Activated T-cell treated with anti-CD3 and anti-CD28 coated beads, Interleukin-2, amount 50 U/mL, for 1 hour (primary cell): ENCODE data around the gene MB.
"Not testable (repeated sequence)": the region's sequence is repeated elsewhere in the genome, so short reads cannot be mapped to it uniquely, and the experiment has no call there.

ENCODE experiments used
- DNase-seq: peaks from one replicate; pipeline ENCODE4 v3.0.0-alpha.2; 2020

MB gene

GRCh38 chr22:35617137-35617755, at the start of gene MB:
TSS of gene MB (minus strand) at chr22:35617329. CDS start at chr22:35617257, 72 bp downstream.
- no peak for DNase-seq

- DNase-seq: not testable (repeated sequence)
Measured at GRCh38 chr22:35666699-35667098, 49.6 kb upstream of the MB start.

GRCh38 chr22:35664955-35665587, 47.9 kb upstream of the MB start:
- no peak for DNase-seq

GRCh38 chr22:35663371-35663770, 46.2 kb upstream of the MB start:
- no peak for DNase-seq

GRCh38 chr22:35662914-35663313, 45.8 kb upstream of the MB start:
- no peak for DNase-seq

- no peak for DNase-seq
Measured at GRCh38 chr22:35661464-35661863, 44.3 kb upstream of the MB start.

GRCh38 chr22:35660291-35661127, 43.4 kb upstream of the MB start:
- DNase-seq: peak; percentile 56

GRCh38 chr22:35657571-35658312, 40.6 kb upstream of the MB start:
- DNase-seq: no peak

- DNase-seq: no peak
Measured at GRCh38 chr22:35656284-35656752, 39.2 kb upstream of the MB start.

GRCh38 chr22:35653824-35654223, 36.7 kb upstream of the MB start:
- no peak for DNase-seq

GRCh38 chr22:35651085-35651484, 34.0 kb upstream of the MB start:
- DNase-seq: no peak

GRCh38 chr22:35649636-35650250, 32.6 kb upstream of the MB start:
- no peak for DNase-seq

- no peak for DNase-seq
Measured at GRCh38 chr22:35649026-35649553, 32.0 kb upstream of the MB start.

GRCh38 chr22:35648066-35649025, 31.2 kb upstream of the MB start, which contains the start of gene APOL6:
TSS of gene APOL6 (plus strand) at chr22:35648446. CDS start at chr22:35656426, 7,980 bp downstream.
- DNase-seq: peak; percentile 62

- no peak for DNase-seq
Measured at GRCh38 chr22:35645646-35646045, 28.5 kb upstream of the MB start.

- no peak for DNase-seq
Measured at GRCh38 chr22:35643991-35644390, 26.9 kb upstream of the MB start.

- no peak for DNase-seq
Measured at GRCh38 chr22:35642305-35642741, 25.2 kb upstream of the MB start.

- no peak for DNase-seq
Measured at GRCh38 chr22:35641494-35642120, 24.5 kb upstream of the MB start.

GRCh38 chr22:35638410-35638809, 21.3 kb upstream of the MB start:
- no peak for DNase-seq

- DNase-seq: no peak
Measured at GRCh38 chr22:35638001-35638400, 20.9 kb upstream of the MB start.
